Erythroblast (primary cell): ENCODE measurements around the gene FBXW9.

Source experiments
- DNase-seq, 2 experiments: peaks; one replicate each; lab custom pipeline; 2025; lab: John Stamatoyannopoulos, UW
- GATA1 ChIP-seq: IDR thresholded peaks from 2 replicates; pipeline ENCODE4 v1.6.1; 2011; ENCODE audit warnings: low read depth, mild to moderate bottlenecking, control low read depth, low read length, moderate library complexity
- POLR2A ChIP-seq: IDR thresholded peaks from 2 replicates; pipeline ENCODE4 v1.6.1; 2011; ENCODE audit warnings: mild to moderate bottlenecking, low read length

Gene FBXW9

GRCh38 chr19:12666265-12667048 is 30.0 kb downstream of the FBXW9 start, which contains the start of the genes MAN2B1 and WDR83:
Gene MAN2B1, minus strand, starts transcription at chr19:12666742. Its CDS starts 41 bp downstream, at chr19:12666701.
Gene WDR83, plus strand, starts transcription at chr19:12666807. Its CDS starts 2,984 bp downstream, at chr19:12669791.
- DNase-seq: peak; percentile 78 to 88
- TF ChIP-seq GATA1 (no peak), POLR2A (peak; percentile 35)

- DNase-seq: no peak
Measured at GRCh38 chr19:12665671-12666264, 30.7 kb downstream of the FBXW9 start.

GRCh38 chr19:12665281-12665573 is 31.2 kb downstream of the FBXW9 start:
- TF ChIP-seq GATA1 (no peak), POLR2A (no peak)
- no peak for DNase-seq

More at GRCh38 chr19:12665671-12666264, 30.7 kb downstream of the FBXW9 start:
- TF ChIP-seq GATA1 (no peak), POLR2A (no peak)

GRCh38 chr19:12664406-12665280 is 31.8 kb downstream of the FBXW9 start:
- peak; percentile 85 to 86 for DNase-seq

GRCh38 chr19:12660980-12661379 is 35.5 kb downstream of the FBXW9 start:
- no peak for TF ChIP-seq POLR2A
- TF ChIP-seq GATA1: no peak
- no peak for DNase-seq

More at GRCh38 chr19:12664406-12665280, 31.8 kb downstream of the FBXW9 start:
- TF ChIP-seq GATA1 (no peak), POLR2A (no peak)

GRCh38 chr19:12657966-12658365 is 38.5 kb downstream of the FBXW9 start:
- TF ChIP-seq GATA1: no peak
- TF ChIP-seq POLR2A: no peak
- no peak for DNase-seq

GRCh38 chr19:12656899-12657571 is 39.4 kb downstream of the FBXW9 start:
- peak; percentile 27 for DNase-seq
- TF ChIP-seq POLR2A (no peak), GATA1 (no peak)

GRCh38 chr19:12655546-12655945 is 40.9 kb downstream of the FBXW9 start:
- TF ChIP-seq GATA1: no peak
- no peak for TF ChIP-seq POLR2A
- DNase-seq: no peak

- TF ChIP-seq GATA1 (no peak), POLR2A (no peak)
- DNase-seq: peak in 1 of 2 experiments; percentile 17
Measured at GRCh38 chr19:12652219-12652618, 44.2 kb downstream of the FBXW9 start.

GRCh38 chr19:12649941-12650340 is 46.5 kb downstream of the FBXW9 start:
- TF ChIP-seq POLR2A: no peak
- no peak for TF ChIP-seq GATA1

GRCh38 chr19:12648088-12648487 is 48.3 kb downstream of the FBXW9 start:
- TF ChIP-seq POLR2A (no peak), GATA1 (no peak)
- DNase-seq: no peak

More at GRCh38 chr19:12649941-12650340, 46.5 kb downstream of the FBXW9 start:
- DNase-seq: no peak

- peak; percentile 72 to 80 for DNase-seq
- TF ChIP-seq POLR2A (no peak), GATA1 (no peak)
Measured at GRCh38 chr19:12647490-12648071, 48.9 kb downstream of the FBXW9 start.

GRCh38 chr19:12647047-12647446 is 49.4 kb downstream of the FBXW9 start:
- TF ChIP-seq POLR2A (no peak), GATA1 (no peak)
- no peak for DNase-seq
